K562 (cell line): ENCODE data around the gene IL4R.

ENCODE experiments used
- ATF7 ChIP-seq: fragments of 450-650 bp; IDR thresholded peaks from 2 replicates; pipeline ENCODE4 v1.7.1; 2014; ENCODE audit warnings: mild to moderate bottlenecking, moderate library complexity
- EZH2 ChIP-seq: IDR thresholded peaks from 2 replicates; pipeline ENCODE4 v1.6.1; 2012; ENCODE audit warnings: low read depth, mild to moderate bottlenecking, inconsistent platforms, low read length, borderline replicate concordance
- MYC ChIP-seq, 2 experiments: fragments of 250-450 bp in 1 of 2; sonication (Bioruptor Pico) in 1 of 2; IDR thresholded peaks; 2 replicates each; pipeline versions ENCODE4 v1.5.1 to v1.6.1; 2012 to 2021; ENCODE audit warnings: low read depth in 2 of 2, borderline replicate concordance in 1 of 2, improper control_type of control experiment in 1 of 2, low read length in 1 of 2, mild to moderate bottlenecking in 1 of 2, moderate library complexity in 1 of 2
- POLR2AphosphoS5 ChIP-seq: IDR thresholded peaks from 2 replicates; pipeline ENCODE4 v1.6.1; 2011; ENCODE audit warnings: mild to moderate bottlenecking, low read depth, low read length, moderate library complexity; ENCODE audit not compliant: control insufficient read depth, insufficient read depth
- SIN3A ChIP-seq, 2 experiments: fragments of 150-350 bp in 1 of 2; IDR thresholded peaks; 2 replicates each; pipeline ENCODE4 v1.6.1; 2011 to 2016; ENCODE audit warnings: borderline replicate concordance in 2 of 2, low read depth in 2 of 2, low read length in 2 of 2, mild to moderate bottlenecking in 2 of 2, moderate library complexity in 2 of 2; ENCODE audit not compliant: control insufficient read depth in 1 of 2
- SMC3 ChIP-seq: conservative IDR thresholded peaks from 2 replicates; pipeline ENCODE4 v1.6.1; 2011; ENCODE audit warnings: low read depth, low read length, improper control_type of control experiment; ENCODE audit not compliant: insufficient read depth
- TGIF2 ChIP-seq: sonication (generic); formaldehyde crosslinking; IDR thresholded peaks from 2 replicates; pipeline ENCODE4 v1.8.1; 2022; ENCODE audit warnings: mild to moderate bottlenecking, missing genetic modification reagents, moderate library complexity
- ZNF780A ChIP-seq: fragments of 250-450 bp; sonication (Bioruptor Pico); IDR thresholded peaks from 2 replicates; pipeline ENCODE4 v1.5.0; 2021; ENCODE audit warnings: mild to moderate bottlenecking
- TF ChIP-seq, protein P1 (sequence below): fragments of 450-650 bp; IDR thresholded peaks from one replicate; pipeline ENCODE4 v1.6.1; 2018; ENCODE audit warnings: mild to moderate bottlenecking, moderate library complexity; ENCODE audit not compliant: partially characterized antibody
- TF ChIP-seq, protein P2 (sequence below): sonication (generic); formaldehyde crosslinking; IDR thresholded peaks from 2 replicates; pipeline ENCODE4 v1.8.0; 2023; ENCODE audit warnings: missing genetic modification reagents, mild to moderate bottlenecking, borderline replicate concordance
- TF ChIP-seq, protein P3 (sequence below), 3 experiments: IDR thresholded peaks in 2 of 3; conservative IDR thresholded peaks in 1 of 3; 2 replicates each; pipeline ENCODE4 v1.5.1; 2011 to 2012; ENCODE audit warnings: low read length in 3 of 3, mild to moderate bottlenecking in 3 of 3, control low read depth in 2 of 3, improper control_type of control experiment in 1 of 3, inconsistent platforms in 1 of 3, low read depth in 1 of 3, mixed read lengths in 1 of 3, moderate library complexity in 1 of 3; ENCODE audit not compliant: insufficient read depth in 2 of 3

DNA sequence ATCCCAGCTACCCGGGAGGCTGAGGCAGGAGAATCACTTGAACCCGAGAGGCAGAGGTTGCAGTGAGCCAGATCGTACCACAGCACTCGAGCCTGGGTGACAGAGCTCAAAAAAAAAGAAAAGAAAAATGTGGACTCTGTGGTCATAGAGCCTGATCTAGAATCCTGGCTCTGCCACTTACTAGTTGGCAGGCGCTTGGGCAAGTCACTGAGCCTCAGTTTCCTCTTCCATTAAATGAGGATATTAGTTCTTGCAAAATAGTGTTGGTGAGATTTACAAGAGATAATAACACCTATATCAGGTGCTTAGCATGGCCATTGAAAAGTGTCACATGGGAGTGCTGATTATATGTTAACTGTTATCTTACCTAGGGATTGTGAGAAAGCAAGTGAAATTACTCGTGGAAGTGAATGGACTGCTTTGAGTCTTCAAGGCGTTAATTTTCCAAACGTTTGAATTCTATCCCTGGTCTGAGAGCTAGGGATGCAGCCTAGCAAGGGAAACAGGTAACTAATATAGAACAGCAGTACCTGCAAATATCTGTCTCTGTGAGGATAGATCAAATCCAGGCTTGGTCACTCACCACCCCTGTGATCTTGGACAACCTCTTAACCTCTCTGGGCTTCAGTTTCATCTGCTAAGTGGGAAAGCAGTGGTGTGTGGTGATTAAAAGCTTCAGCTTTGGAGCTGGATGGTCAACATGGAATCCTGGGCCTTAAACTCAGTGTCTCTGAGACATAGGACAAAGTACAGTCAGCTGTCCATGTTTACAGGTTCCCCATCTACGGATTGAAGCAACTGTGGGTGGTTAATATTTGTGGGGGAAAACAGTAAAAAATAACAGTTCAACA, 44.2 kb upstream of the IL4R start:
- TF ChIP-seq, protein P1, sequence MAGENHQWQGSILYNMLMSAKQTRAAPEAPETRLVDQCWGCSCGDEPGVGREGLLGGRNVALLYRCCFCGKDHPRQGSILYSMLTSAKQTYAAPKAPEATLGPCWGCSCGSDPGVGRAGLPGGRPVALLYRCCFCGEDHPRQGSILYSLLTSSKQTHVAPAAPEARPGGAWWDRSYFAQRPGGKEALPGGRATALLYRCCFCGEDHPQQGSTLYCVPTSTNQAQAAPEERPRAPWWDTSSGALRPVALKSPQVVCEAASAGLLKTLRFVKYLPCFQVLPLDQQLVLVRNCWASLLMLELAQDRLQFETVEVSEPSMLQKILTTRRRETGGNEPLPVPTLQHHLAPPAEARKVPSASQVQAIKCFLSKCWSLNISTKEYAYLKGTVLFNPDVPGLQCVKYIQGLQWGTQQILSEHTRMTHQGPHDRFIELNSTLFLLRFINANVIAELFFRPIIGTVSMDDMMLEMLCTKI = no peak
- TF ChIP-seq SMC3 (no peak), ZNF780A (CRISPR knock-in tag) (no peak), MYC (IDR thresholded peaks at IDR 0.05; ENCODE audit: low read depth, low read length) (no peak), MYC (CRISPR knock-in tag; IDR thresholded peaks at IDR 0.05; ENCODE audit: borderline replicate concordance, low read depth) (no peak), EZH2 (no peak), ATF7 (no peak), SIN3A (IDR thresholded peaks at IDR 0.05; ENCODE audit: borderline replicate concordance in 2 of 2, control insufficient read depth in 1 of 2, low read depth in 2 of 2, low read length in 2 of 2) (no peak), TGIF2 (CRISPR knock-in tag) (no peak), POLR2AphosphoS5 (no peak)
- TF ChIP-seq, protein P2, sequence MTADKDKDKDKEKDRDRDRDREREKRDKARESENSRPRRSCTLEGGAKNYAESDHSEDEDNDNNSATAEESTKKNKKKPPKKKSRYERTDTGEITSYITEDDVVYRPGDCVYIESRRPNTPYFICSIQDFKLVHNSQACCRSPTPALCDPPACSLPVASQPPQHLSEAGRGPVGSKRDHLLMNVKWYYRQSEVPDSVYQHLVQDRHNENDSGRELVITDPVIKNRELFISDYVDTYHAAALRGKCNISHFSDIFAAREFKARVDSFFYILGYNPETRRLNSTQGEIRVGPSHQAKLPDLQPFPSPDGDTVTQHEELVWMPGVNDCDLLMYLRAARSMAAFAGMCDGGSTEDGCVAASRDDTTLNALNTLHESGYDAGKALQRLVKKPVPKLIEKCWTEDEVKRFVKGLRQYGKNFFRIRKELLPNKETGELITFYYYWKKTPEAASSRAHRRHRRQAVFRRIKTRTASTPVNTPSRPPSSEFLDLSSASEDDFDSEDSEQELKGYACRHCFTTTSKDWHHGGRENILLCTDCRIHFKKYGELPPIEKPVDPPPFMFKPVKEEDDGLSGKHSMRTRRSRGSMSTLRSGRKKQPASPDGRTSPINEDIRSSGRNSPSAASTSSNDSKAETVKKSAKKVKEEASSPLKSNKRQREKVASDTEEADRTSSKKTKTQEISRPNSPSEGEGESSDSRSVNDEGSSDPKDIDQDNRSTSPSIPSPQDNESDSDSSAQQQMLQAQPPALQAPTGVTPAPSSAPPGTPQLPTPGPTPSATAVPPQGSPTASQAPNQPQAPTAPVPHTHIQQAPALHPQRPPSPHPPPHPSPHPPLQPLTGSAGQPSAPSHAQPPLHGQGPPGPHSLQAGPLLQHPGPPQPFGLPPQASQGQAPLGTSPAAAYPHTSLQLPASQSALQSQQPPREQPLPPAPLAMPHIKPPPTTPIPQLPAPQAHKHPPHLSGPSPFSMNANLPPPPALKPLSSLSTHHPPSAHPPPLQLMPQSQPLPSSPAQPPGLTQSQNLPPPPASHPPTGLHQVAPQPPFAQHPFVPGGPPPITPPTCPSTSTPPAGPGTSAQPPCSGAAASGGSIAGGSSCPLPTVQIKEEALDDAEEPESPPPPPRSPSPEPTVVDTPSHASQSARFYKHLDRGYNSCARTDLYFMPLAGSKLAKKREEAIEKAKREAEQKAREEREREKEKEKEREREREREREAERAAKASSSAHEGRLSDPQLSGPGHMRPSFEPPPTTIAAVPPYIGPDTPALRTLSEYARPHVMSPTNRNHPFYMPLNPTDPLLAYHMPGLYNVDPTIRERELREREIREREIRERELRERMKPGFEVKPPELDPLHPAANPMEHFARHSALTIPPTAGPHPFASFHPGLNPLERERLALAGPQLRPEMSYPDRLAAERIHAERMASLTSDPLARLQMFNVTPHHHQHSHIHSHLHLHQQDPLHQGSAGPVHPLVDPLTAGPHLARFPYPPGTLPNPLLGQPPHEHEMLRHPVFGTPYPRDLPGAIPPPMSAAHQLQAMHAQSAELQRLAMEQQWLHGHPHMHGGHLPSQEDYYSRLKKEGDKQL (CRISPR knock-in tag) = no peak
- TF ChIP-seq, protein P3, sequence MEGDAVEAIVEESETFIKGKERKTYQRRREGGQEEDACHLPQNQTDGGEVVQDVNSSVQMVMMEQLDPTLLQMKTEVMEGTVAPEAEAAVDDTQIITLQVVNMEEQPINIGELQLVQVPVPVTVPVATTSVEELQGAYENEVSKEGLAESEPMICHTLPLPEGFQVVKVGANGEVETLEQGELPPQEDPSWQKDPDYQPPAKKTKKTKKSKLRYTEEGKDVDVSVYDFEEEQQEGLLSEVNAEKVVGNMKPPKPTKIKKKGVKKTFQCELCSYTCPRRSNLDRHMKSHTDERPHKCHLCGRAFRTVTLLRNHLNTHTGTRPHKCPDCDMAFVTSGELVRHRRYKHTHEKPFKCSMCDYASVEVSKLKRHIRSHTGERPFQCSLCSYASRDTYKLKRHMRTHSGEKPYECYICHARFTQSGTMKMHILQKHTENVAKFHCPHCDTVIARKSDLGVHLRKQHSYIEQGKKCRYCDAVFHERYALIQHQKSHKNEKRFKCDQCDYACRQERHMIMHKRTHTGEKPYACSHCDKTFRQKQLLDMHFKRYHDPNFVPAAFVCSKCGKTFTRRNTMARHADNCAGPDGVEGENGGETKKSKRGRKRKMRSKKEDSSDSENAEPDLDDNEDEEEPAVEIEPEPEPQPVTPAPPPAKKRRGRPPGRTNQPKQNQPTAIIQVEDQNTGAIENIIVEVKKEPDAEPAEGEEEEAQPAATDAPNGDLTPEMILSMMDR (IDR thresholded peaks at IDR 0.05 in 2 of 3, conservative IDR thresholded peaks at IDR 0.05 in 1 of 3; ENCODE audit: insufficient read depth in 2 of 3, low read depth in 1 of 3, low read length in 3 of 3) = no peak
